Stimulated activated CD4-positive, alpha-beta T cell treated with anti-CD3 and anti-CD28 coated beads, Interleukin-1b, Interleukin-23, amount 100 ng/mL, for 4 hours (primary cell): ENCODE measurements around the gene SAMD9L.
"Not testable (repeated sequence)": the region's sequence is repeated elsewhere in the genome, so short reads cannot be mapped to it uniquely, and the experiment has no call there.

Source experiments
- DNase-seq, 2 donors: peaks; one replicate each; pipeline ENCODE4 v3.0.0-alpha.2; 2020; ENCODE audit warnings: low read depth in 2 of 2

The SAMD9L gene

GRCh38 chr7:93146036-93146435 is 2.1 kb downstream of the SAMD9L start:
- no peak for DNase-seq

- DNase-seq = no peak
Observed at GRCh38 chr7:93145354-93145753, 2.8 kb downstream of the SAMD9L start.

GRCh38 chr7:93142127-93142526 is 6.1 kb downstream of the SAMD9L start:
- DNase-seq = no peak

GRCh38 chr7:93140582-93141191 is 7.5 kb downstream of the SAMD9L start:
- DNase-seq = no peak

- no peak for DNase-seq
Observed at GRCh38 chr7:93138576-93138975, 9.6 kb downstream of the SAMD9L start.

- no peak for DNase-seq
Observed at GRCh38 chr7:93133005-93133404, 15.2 kb downstream of the SAMD9L start.

- DNase-seq = no peak
Observed at GRCh38 chr7:93132216-93132615, 16.0 kb downstream of the SAMD9L start.

- DNase-seq = not testable (repeated sequence)
Observed at GRCh38 chr7:93126954-93127353, 21.2 kb downstream of the SAMD9L start.

GRCh38 chr7:93123532-93123931 is 24.7 kb downstream of the SAMD9L start:
- DNase-seq = not testable (repeated sequence)

- DNase-seq = no peak
Observed at GRCh38 chr7:93120592-93121549, 27.3 kb downstream of the SAMD9L start.

- DNase-seq = no peak
Observed at GRCh38 chr7:93119191-93119905, 28.8 kb downstream of the SAMD9L start.

- DNase-seq = peak in 1 of 2 donors; percentile 38
Observed at GRCh38 chr7:93117852-93118530, 30.2 kb downstream of the SAMD9L start, which contains the start of gene SAMD9. Gene SAMD9 (minus strand): TSS chr7:93117979. CDS start chr7:93106097, 11,882 bp downstream.

- no peak for DNase-seq
Observed at GRCh38 chr7:93117327-93117726, 30.9 kb downstream of the SAMD9L start.

- no peak for DNase-seq
Observed at GRCh38 chr7:93115796-93116195, 32.4 kb downstream of the SAMD9L start.

- no peak for DNase-seq
Observed at GRCh38 chr7:93108003-93108402, 40.2 kb downstream of the SAMD9L start.

GRCh38 chr7:93097388-93097787 is 50.8 kb downstream of the SAMD9L start:
- no peak for DNase-seq

GRCh38 chr7:93092757-93093370 is 55.3 kb downstream of the SAMD9L start:
- DNase-seq = no peak
